ENCODE measurements around the gene CELSR1.
"Not testable (repeated sequence)": the region's sequence is repeated elsewhere in the genome, so short reads cannot be mapped to it uniquely, and the experiment has no call there.

CELSR1 gene

DNA sequence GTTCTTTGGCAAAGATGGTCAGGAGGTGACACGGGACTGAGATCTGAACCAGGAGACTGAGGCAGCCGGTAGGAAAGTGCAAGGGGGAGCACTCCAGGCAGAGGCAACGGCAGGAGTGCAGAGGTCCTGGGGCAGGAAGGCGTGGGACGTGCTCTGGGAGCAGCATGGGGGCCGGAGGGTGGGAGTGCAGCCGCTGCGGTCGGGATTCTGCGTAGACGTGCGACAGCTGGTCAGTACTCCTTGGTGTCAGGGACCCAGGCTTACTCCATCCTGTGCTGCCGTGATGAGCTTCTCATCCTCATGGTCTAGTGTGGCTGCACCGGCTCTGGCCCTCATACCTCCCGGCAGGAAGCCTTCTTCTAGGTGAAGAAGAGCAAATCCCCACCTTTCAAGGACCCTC is 218.8 kb downstream of the CELSR1 start:
- no peak for DNase-seq (ENCODE audit: low read depth)

DNA sequence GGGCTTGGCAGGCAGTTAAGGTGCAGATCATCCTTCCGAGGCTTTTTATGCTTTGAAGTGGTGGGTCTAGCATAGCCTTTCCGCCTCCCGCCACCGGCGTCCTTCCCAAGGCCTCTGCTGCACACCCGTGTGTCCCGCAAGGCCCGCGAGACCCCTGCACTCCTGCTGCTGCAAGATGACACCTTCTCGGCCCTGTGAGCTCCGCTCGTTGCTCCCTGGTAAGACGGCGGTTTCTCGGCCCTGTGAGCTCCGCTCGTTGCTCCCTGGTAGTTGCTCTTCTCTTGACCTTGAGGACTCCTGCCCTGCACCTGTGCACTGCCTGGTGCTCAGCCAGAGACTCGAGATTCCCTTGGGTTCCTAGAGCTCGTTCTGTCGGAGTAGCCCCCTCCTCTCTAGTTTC is 219.8 kb downstream of the CELSR1 start:
- DNase-seq (ENCODE audit: low read depth): no peak

DNA sequence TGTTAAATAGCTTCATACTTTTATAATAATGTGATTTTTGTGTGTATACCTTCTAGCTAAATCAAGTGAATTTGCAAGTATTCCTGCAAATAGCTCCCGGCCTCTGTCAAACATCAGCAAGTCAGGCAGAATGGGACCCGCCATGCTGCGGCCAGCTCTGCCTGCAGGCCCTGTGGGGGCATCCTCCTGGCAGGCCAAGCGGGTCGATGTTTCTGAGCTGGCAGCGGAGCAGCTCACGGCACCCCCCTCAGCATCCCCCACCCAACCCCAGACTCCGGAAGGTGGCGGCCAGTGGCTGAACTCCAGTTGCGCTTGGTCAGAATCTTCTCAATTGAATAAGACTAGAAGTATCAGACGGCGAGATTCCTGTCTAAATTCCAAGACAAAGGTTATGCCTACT is 221.4 kb downstream of the CELSR1 start:
- DNase-seq (ENCODE audit: low read depth): no peak

DNA sequence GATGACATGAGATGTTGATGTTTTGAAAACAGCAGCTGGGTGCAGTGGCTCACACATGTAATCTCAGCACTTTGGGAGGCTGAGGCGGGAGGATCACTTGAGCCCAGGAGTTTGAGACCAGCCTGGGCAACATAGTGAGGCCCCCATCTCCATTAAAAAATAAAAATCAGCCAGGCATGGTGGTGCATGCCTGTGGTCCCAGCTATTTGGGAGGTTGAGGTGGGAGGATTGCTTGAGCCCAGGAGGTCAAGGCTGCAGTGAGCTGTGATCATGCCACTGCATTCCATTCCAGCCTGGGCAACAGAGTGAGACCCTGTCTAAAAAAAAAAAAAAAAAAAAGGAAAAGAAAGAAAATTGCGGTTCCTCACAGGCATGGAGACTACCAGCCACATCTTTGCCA is 224.6 kb downstream of the CELSR1 start:
- not testable (repeated sequence) for DNase-seq (ENCODE audit: low read depth)

DNA sequence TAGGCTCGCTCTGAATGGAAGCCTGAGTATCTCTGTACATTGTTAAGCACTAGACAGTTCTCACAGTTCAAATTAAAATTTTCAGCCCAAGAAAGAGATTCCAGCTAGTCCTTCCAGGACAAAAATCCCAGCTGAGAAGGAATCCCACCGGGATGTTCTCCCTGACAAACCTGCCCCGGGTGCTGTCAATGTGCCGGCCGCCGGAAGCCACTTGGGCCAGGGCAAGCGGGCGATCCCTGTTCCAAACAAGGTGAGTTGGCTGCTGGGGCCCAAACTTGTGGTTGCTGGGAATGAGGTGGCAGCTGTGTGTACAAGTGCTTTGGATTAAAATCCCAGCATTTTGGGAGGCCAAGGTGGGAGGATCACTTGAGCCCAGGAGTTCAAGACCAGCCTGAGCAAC is 225.4 kb downstream of the CELSR1 start:
- DNase-seq (ENCODE audit: low read depth): no peak

Data from CMK (cell line).